ENCODE measurements around the gene IMPA2.

The IMPA2 gene

GRCh38 chr18:11991021-11991795 lies 9.9 kb downstream of the IMPA2 start:
- no peak for DNase-seq

GRCh38 chr18:11992096-11992790 lies 10.9 kb downstream of the IMPA2 start:
- DNase-seq = peak; percentile 75

GRCh38 chr18:11993264-11993916 lies 12.1 kb downstream of the IMPA2 start:
- DNase-seq = no peak

GRCh38 chr18:11994336-11994702 lies 13.0 kb downstream of the IMPA2 start:
- peak; percentile 28 for DNase-seq

- DNase-seq = peak; percentile 86
These were observed 13.6 kb downstream of the IMPA2 start for GRCh38 chr18:11994703-11995444.

GRCh38 chr18:11995445-11996189 lies 14.3 kb downstream of the IMPA2 start:
- peak; percentile 38 for DNase-seq

GRCh38 chr18:11996190-11996754 lies 15.0 kb downstream of the IMPA2 start:
- DNase-seq = no peak

- DNase-seq = no peak
These were observed 15.6 kb downstream of the IMPA2 start for GRCh38 chr18:11996907-11997306.

GRCh38 chr18:11997466-11997865 lies 16.2 kb downstream of the IMPA2 start:
- DNase-seq = no peak

GRCh38 chr18:11998193-11998592 lies 16.9 kb downstream of the IMPA2 start:
- DNase-seq = no peak

- DNase-seq = no peak
These were observed 18.1 kb downstream of the IMPA2 start for GRCh38 chr18:11999429-11999828.

GRCh38 chr18:12000072-12000659 lies 18.9 kb downstream of the IMPA2 start:
- DNase-seq = no peak

GRCh38 chr18:12001421-12001820 lies 20.1 kb downstream of the IMPA2 start:
- DNase-seq = no peak

GRCh38 chr18:12003894-12004293 lies 22.6 kb downstream of the IMPA2 start:
- DNase-seq = no peak

GRCh38 chr18:12005538-12006487 lies 24.5 kb downstream of the IMPA2 start:
- peak; percentile 59 for DNase-seq

- no peak for DNase-seq
These were observed 25.2 kb downstream of the IMPA2 start for GRCh38 chr18:12006488-12006840.

GRCh38 chr18:12007063-12007462 lies 25.8 kb downstream of the IMPA2 start:
- no peak for DNase-seq

GRCh38 chr18:12008181-12008767 lies 27.0 kb downstream of the IMPA2 start:
- DNase-seq = no peak

GRCh38 chr18:12008842-12009580 lies 27.7 kb downstream of the IMPA2 start:
- DNase-seq = no peak

Data from kidney glomerular epithelial cell (primary cell).